ENCODE measurements around the gene ELOVL7. TPM values are rescaled to one million over a fixed set of nuclear protein-coding genes. Genes with fewer than 3 reads are reported as not detected.
"Not testable (repeated sequence)": the region's sequence is repeated elsewhere in the genome, so short reads cannot be mapped to it uniquely, and the experiment has no call there.

Gene ELOVL7
- total and polyA plus RNA-seq, 4 donors, result 2.9 to 5.9 (median 4.3) TPM

DNA sequence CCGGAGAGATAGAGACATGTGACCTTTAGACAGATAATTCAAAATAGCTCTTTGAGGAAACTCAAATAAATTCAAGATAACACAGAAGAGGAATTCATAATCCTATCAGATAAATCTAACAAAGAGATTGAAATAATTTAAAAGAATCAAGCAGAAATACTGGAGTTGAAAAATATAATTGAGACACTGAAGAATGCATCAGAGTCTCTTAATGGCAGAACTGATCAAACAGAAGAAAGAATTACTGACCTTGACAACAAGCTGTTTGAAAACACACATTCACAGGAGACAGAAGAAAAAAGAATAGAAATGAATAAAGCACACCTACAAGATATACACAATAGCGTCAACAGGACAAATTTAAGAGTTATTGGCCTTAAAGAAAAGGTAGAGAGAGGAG, 103.7 kb downstream of the ELOVL7 start:
- no peaks in the 10 kb centered on the region for H3K36me3 ChIP-seq (ENCODE audit: control insufficient read depth in 4 of 4, insufficient read depth in 4 of 4, low read length in 4 of 4)
- 93 to 100% methylated on average over 2 of the region's 2 CpGs for WGBS, 2 donors
- no peak overlapping the region for H3K9ac ChIP-seq (ENCODE audit: insufficient read depth in 1 of 2, low read length in 2 of 2)
- no peaks in the 10 kb centered on the region for H3K27me3 ChIP-seq (ENCODE audit: control insufficient read depth in 3 of 3, insufficient read depth in 3 of 3, low read length in 2 of 3)
- no peaks in the 10 kb centered on the region for H3K4me1 ChIP-seq (ENCODE audit: control insufficient read depth in 5 of 5, insufficient read depth in 5 of 5, low read length in 5 of 5)
- H3K9me3 ChIP-seq (ENCODE audit: control insufficient read depth in 4 of 4, insufficient read depth in 3 of 4, low read length in 3 of 4), result peaks cover 0 to 8% (median 0%) of the 10 kb centered on the region in 4 donors
- H3K4me3 ChIP-seq, result no peak overlapping the region
- TF ChIP-seq, protein P1, sequence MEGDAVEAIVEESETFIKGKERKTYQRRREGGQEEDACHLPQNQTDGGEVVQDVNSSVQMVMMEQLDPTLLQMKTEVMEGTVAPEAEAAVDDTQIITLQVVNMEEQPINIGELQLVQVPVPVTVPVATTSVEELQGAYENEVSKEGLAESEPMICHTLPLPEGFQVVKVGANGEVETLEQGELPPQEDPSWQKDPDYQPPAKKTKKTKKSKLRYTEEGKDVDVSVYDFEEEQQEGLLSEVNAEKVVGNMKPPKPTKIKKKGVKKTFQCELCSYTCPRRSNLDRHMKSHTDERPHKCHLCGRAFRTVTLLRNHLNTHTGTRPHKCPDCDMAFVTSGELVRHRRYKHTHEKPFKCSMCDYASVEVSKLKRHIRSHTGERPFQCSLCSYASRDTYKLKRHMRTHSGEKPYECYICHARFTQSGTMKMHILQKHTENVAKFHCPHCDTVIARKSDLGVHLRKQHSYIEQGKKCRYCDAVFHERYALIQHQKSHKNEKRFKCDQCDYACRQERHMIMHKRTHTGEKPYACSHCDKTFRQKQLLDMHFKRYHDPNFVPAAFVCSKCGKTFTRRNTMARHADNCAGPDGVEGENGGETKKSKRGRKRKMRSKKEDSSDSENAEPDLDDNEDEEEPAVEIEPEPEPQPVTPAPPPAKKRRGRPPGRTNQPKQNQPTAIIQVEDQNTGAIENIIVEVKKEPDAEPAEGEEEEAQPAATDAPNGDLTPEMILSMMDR (IDR thresholded peaks at IDR 0.05; ENCODE audit: control extremely low read depth, extremely low read depth), result no peak
- ATAC-seq (ENCODE audit: insufficient read depth, low FRiP score) (no peak), DNase-seq (no peak)
- H3K27ac ChIP-seq (ENCODE audit: low read depth in 1 of 2, low read length in 1 of 2), result no peak overlapping the region

DNA sequence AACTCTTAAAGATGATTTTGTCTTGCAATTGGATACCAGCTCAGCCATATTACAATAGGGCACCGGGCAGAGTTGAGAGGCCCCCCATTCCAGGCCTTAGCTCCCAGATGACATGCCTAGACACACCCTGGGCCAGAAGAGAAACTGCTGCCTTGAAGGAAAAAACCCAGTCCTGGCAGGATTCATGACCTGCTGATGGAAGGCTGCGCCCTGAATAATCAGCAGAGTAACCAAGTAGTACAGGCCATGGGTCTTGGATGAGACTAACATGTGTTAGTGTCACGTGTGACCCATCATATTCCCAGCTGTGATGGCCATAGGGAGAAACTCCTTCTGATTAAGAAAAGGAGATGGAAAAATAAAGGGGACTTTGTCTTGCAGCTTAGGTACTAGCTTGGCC, 105.1 kb downstream of the ELOVL7 start:
- H3K9ac ChIP-seq (ENCODE audit: insufficient read depth in 1 of 2, low read length in 2 of 2), result no peak overlapping the region
- no peak overlapping the region for H3K27ac ChIP-seq (ENCODE audit: low read depth in 1 of 2, low read length in 1 of 2)
- no peak for DNase-seq
- H3K4me3 ChIP-seq, result no peak overlapping the region
- TF ChIP-seq, protein P1 (IDR thresholded peaks at IDR 0.05; ENCODE audit: control extremely low read depth, extremely low read depth), result no peak
- WGBS, 2 donors, result 58 to 80% methylated on average over 3 of the region's 3 CpGs
- H3K9me3 ChIP-seq (ENCODE audit: control insufficient read depth in 4 of 4, insufficient read depth in 3 of 4, low read length in 3 of 4), result peaks cover 0 to 8% (median 0%) of the 10 kb centered on the region in 4 donors
- no peaks in the 10 kb centered on the region for H3K27me3 ChIP-seq (ENCODE audit: control insufficient read depth in 3 of 3, insufficient read depth in 3 of 3, low read length in 2 of 3)
- no peaks in the 10 kb centered on the region for H3K4me1 ChIP-seq (ENCODE audit: control insufficient read depth in 5 of 5, insufficient read depth in 5 of 5, low read length in 5 of 5)
- H3K36me3 ChIP-seq (ENCODE audit: control insufficient read depth in 4 of 4, insufficient read depth in 4 of 4, low read length in 4 of 4), result no peaks in the 10 kb centered on the region
- no peak for ATAC-seq (ENCODE audit: insufficient read depth, low FRiP score)

DNA sequence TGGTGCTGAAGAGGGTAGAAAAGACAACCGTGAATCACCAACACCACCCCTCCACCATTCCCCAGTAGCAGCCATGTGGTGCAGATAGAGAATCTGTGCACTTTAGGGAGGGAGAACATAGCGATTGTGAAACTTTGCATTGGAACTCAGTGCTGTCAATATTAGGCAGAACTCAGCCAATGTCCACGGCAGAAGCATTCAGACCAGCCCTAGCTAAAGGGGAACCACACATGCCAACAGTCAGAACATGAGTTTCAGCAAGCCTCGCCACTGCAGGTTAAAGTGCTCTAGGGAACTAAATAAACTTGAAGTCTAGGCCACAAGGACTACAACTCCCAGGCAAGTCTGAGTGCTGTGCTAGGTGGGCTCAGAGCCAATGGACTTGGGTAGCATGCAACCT, 105.6 kb downstream of the ELOVL7 start:
- H3K9me3 ChIP-seq (ENCODE audit: control insufficient read depth in 4 of 4, insufficient read depth in 3 of 4, low read length in 3 of 4), result peaks cover 0 to 8% (median 0%) of the 10 kb centered on the region in 4 donors
- H3K4me1 ChIP-seq (ENCODE audit: control insufficient read depth in 5 of 5, insufficient read depth in 5 of 5, low read length in 5 of 5), result no peaks in the 10 kb centered on the region
- no peak overlapping the region for H3K4me3 ChIP-seq
- TF ChIP-seq, protein P1 (IDR thresholded peaks at IDR 0.05; ENCODE audit: control extremely low read depth, extremely low read depth), result no peak
- no peak overlapping the region for H3K9ac ChIP-seq (ENCODE audit: insufficient read depth in 1 of 2, low read length in 2 of 2)
- no peaks in the 10 kb centered on the region for H3K36me3 ChIP-seq (ENCODE audit: control insufficient read depth in 4 of 4, insufficient read depth in 4 of 4, low read length in 4 of 4)
- ATAC-seq (ENCODE audit: insufficient read depth, low FRiP score) (no peak), DNase-seq (no peak)
- 77 to 83% methylated on average over 4 of the region's 4 CpGs for whole genome bisulfite sequencing, 2 donors
- H3K27ac ChIP-seq (ENCODE audit: low read depth in 1 of 2, low read length in 1 of 2), result no peak overlapping the region
- no peaks in the 10 kb centered on the region for H3K27me3 ChIP-seq (ENCODE audit: control insufficient read depth in 3 of 3, insufficient read depth in 3 of 3, low read length in 2 of 3)

DNA sequence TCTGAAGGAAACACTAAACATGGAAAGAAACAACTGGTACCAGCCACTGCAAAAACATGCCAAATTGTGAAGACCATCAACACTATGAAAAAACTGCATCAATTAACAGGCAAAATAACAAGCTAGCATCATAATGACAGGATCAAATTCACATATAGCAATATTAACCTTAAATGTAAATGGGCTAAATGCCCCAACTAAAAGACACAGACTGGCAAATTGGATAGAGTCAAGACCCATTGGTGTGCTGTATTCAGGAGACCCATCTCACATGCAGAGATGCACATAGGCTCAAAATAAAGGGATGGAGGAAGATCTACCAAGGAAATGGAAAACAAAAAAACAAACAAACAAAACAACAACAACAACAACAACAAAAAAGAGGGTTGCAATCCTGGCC, 113.2 kb downstream of the ELOVL7 start:
- H3K36me3 ChIP-seq (ENCODE audit: control insufficient read depth in 4 of 4, insufficient read depth in 4 of 4, low read length in 4 of 4); H3K9ac ChIP-seq (ENCODE audit: insufficient read depth in 1 of 2, low read length in 2 of 2); H3K4me1 ChIP-seq (ENCODE audit: control insufficient read depth in 5 of 5, insufficient read depth in 5 of 5, low read length in 5 of 5); ATAC-seq (ENCODE audit: insufficient read depth, low FRiP score); H3K27ac ChIP-seq (ENCODE audit: low read depth in 1 of 2, low read length in 1 of 2); H3K4me3 ChIP-seq; DNase-seq; H3K9me3 ChIP-seq (ENCODE audit: control insufficient read depth in 4 of 4, insufficient read depth in 3 of 4, low read length in 3 of 4); H3K27me3 ChIP-seq (ENCODE audit: control insufficient read depth in 3 of 3, insufficient read depth in 3 of 3, low read length in 2 of 3): not testable (repeated sequence)

Data from lung (tissue), 12 donors.